ENCODE data around the gene NPFFR1. TPM values are rescaled to one million over a fixed set of nuclear protein-coding genes. Genes with fewer than 3 reads are reported as not detected.

The NPFFR1 gene
- total and polyA plus RNA-seq, 2 experiments from 2014 or later: 0.03 to 0.05 TPM

DNA sequence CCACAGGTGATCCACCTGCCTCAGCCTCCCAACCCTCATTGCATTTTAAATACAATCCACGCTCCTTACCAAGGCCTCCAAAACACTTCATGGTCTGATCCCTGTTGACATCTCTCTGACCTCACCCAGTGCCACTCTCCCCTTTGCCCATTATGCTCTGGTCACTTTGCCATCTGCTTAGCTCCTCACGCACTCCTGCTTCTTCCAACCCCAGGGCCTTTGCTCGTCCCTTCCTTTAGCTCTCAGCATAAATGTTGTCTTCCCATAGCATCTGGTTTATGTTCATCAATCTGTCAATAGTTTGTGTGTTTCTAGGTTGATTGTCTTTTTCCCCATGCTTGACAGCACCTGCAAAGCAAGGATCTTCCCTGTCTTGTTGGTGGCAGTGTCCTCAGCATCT is 14.1 kb downstream of the NPFFR1 start:
- TF ChIP-seq JUNB (IDR thresholded peaks at IDR 0.05; ENCODE audit: unreplicated experiment) (no peak), STAT1 (IDR thresholded peaks at IDR 0.05; ENCODE audit: unreplicated experiment) (no peak), NANOG (IDR thresholded peaks at IDR 0.05; ENCODE audit: borderline replicate concordance) (no peak), ZNF331 (CRISPR knock-in tag; IDR thresholded peaks at IDR 0.05; ENCODE audit: low read depth) (no peak), ZNF114 (CRISPR knock-in tag; IDR thresholded peaks at IDR 0.05) (no peak), EZH2 (IDR thresholded peaks at IDR 0.05; ENCODE audit: low read depth, unreplicated experiment) (no peak), EZH2phosphoT487 (IDR thresholded peaks at IDR 0.05; ENCODE audit: unreplicated experiment) (no peak), POLR2AphosphoS5 (IDR thresholded peaks at IDR 0.05; ENCODE audit: low read depth) (no peak), CREB1 (CRISPR knock-in tag; IDR thresholded peaks at IDR 0.05; ENCODE audit: low read depth) (no peak)
- TF ChIP-seq, protein P1, sequence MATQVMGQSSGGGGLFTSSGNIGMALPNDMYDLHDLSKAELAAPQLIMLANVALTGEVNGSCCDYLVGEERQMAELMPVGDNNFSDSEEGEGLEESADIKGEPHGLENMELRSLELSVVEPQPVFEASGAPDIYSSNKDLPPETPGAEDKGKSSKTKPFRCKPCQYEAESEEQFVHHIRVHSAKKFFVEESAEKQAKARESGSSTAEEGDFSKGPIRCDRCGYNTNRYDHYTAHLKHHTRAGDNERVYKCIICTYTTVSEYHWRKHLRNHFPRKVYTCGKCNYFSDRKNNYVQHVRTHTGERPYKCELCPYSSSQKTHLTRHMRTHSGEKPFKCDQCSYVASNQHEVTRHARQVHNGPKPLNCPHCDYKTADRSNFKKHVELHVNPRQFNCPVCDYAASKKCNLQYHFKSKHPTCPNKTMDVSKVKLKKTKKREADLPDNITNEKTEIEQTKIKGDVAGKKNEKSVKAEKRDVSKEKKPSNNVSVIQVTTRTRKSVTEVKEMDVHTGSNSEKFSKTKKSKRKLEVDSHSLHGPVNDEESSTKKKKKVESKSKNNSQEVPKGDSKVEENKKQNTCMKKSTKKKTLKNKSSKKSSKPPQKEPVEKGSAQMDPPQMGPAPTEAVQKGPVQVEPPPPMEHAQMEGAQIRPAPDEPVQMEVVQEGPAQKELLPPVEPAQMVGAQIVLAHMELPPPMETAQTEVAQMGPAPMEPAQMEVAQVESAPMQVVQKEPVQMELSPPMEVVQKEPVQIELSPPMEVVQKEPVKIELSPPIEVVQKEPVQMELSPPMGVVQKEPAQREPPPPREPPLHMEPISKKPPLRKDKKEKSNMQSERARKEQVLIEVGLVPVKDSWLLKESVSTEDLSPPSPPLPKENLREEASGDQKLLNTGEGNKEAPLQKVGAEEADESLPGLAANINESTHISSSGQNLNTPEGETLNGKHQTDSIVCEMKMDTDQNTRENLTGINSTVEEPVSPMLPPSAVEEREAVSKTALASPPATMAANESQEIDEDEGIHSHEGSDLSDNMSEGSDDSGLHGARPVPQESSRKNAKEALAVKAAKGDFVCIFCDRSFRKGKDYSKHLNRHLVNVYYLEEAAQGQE (IDR thresholded peaks at IDR 0.05; ENCODE audit: unreplicated experiment): no peak
- TF ChIP-seq, protein P2, sequence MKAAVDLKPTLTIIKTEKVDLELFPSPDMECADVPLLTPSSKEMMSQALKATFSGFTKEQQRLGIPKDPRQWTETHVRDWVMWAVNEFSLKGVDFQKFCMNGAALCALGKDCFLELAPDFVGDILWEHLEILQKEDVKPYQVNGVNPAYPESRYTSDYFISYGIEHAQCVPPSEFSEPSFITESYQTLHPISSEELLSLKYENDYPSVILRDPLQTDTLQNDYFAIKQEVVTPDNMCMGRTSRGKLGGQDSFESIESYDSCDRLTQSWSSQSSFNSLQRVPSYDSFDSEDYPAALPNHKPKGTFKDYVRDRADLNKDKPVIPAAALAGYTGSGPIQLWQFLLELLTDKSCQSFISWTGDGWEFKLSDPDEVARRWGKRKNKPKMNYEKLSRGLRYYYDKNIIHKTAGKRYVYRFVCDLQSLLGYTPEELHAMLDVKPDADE (IDR thresholded peaks at IDR 0.05): no peak
- TF ChIP-seq, protein P3, sequence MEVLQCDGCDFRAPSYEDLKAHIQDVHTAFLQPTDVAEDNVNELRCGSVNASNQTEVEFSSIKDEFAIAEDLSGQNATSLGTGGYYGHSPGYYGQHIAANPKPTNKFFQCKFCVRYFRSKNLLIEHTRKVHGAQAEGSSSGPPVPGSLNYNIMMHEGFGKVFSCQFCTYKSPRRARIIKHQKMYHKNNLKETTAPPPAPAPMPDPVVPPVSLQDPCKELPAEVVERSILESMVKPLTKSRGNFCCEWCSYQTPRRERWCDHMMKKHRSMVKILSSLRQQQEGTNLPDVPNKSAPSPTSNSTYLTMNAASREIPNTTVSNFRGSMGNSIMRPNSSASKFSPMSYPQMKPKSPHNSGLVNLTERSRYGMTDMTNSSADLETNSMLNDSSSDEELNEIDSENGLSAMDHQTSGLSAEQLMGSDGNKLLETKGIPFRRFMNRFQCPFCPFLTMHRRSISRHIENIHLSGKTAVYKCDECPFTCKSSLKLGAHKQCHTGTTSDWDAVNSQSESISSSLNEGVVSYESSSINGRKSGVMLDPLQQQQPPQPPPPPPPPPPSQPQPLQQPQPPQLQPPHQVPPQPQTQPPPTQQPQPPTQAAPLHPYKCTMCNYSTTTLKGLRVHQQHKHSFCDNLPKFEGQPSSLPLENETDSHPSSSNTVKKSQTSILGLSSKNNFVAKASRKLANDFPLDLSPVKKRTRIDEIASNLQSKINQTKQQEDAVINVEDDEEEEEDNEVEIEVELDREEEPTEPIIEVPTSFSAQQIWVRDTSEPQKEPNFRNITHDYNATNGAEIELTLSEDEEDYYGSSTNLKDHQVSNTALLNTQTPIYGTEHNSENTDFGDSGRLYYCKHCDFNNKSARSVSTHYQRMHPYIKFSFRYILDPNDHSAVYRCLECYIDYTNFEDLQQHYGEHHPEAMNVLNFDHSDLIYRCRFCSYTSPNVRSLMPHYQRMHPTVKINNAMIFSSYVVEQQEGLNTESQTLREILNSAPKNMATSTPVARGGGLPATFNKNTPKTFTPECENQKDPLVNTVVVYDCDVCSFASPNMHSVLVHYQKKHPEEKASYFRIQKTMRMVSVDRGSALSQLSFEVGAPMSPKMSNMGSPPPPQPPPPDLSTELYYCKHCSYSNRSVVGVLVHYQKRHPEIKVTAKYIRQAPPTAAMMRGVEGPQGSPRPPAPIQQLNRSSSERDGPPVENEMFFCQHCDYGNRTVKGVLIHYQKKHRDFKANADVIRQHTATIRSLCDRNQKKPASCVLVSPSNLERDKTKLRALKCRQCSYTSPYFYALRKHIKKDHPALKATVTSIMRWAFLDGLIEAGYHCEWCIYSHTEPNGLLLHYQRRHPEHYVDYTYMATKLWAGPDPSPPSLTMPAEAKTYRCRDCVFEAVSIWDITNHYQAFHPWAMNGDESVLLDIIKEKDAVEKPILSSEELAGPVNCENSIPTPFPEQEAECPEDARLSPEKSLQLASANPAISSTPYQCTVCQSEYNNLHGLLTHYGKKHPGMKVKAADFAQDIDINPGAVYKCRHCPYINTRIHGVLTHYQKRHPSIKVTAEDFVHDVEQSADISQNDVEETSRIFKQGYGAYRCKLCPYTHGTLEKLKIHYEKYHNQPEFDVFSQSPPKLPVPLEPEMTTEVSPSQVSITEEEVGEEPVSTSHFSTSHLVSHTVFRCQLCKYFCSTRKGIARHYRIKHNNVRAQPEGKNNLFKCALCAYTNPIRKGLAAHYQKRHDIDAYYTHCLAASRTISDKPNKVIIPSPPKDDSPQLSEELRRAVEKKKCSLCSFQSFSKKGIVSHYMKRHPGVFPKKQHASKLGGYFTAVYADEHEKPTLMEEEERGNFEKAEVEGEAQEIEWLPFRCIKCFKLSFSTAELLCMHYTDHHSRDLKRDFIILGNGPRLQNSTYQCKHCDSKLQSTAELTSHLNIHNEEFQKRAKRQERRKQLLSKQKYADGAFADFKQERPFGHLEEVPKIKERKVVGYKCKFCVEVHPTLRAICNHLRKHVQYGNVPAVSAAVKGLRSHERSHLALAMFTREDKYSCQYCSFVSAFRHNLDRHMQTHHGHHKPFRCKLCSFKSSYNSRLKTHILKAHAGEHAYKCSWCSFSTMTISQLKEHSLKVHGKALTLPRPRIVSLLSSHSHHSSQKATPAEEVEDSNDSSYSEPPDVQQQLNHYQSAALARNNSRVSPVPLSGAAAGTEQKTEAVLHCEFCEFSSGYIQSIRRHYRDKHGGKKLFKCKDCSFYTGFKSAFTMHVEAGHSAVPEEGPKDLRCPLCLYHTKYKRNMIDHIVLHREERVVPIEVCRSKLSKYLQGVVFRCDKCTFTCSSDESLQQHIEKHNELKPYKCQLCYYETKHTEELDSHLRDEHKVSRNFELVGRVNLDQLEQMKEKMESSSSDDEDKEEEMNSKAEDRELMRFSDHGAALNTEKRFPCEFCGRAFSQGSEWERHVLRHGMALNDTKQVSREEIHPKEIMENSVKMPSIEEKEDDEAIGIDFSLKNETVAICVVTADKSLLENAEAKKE (CRISPR knock-in tag; IDR thresholded peaks at IDR 0.05): no peak
- TF ChIP-seq, protein P4, sequence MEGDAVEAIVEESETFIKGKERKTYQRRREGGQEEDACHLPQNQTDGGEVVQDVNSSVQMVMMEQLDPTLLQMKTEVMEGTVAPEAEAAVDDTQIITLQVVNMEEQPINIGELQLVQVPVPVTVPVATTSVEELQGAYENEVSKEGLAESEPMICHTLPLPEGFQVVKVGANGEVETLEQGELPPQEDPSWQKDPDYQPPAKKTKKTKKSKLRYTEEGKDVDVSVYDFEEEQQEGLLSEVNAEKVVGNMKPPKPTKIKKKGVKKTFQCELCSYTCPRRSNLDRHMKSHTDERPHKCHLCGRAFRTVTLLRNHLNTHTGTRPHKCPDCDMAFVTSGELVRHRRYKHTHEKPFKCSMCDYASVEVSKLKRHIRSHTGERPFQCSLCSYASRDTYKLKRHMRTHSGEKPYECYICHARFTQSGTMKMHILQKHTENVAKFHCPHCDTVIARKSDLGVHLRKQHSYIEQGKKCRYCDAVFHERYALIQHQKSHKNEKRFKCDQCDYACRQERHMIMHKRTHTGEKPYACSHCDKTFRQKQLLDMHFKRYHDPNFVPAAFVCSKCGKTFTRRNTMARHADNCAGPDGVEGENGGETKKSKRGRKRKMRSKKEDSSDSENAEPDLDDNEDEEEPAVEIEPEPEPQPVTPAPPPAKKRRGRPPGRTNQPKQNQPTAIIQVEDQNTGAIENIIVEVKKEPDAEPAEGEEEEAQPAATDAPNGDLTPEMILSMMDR (conservative IDR thresholded peaks at IDR 0.05; ENCODE audit: low read depth in 2 of 2): no peak
- DNase-seq (ENCODE audit: low spot score): no peak
- no peak overlapping the region for H2AFZ ChIP-seq
- no peak overlapping the region for H3K4me2 ChIP-seq
- 0 out of 2 replicates have a peak, but pooled peaks cover 5% of the 10 kb centered on the region for H3K9me2 ChIP-seq (ENCODE audit: insufficient read depth)
- no peaks in the 10 kb centered on the region for H3F3A ChIP-seq (replicated peaks; ENCODE audit: low read depth)
- no peaks in the 10 kb centered on the region for H3K36me3 ChIP-seq (ENCODE audit: insufficient read depth)
- Mint-ChIP-seq H3K36me3 (ENCODE audit: low read depth) (no peaks in the 10 kb centered on the region), H3K4me1 (peaks cover 15% of the 10 kb centered on the region), H3K27me3 (ENCODE audit: insufficient read depth, low read depth, poor library complexity) (peaks cover 4% of the 10 kb centered on the region), H3K27ac (no peak overlapping the region), H3K4me3 (no peak overlapping the region), H3K9me3 (no peaks in the 10 kb centered on the region; the same call in 2 of the 3 replicates)
- no peaks in the 10 kb centered on the region for H4K20me1 ChIP-seq (replicated peaks; ENCODE audit: insufficient read depth)
- no peaks in the 10 kb centered on the region for H3K79me2 ChIP-seq (replicated peaks; ENCODE audit: insufficient read depth)
- ATAC-seq: no peak
- no peaks in the 10 kb centered on the region for H3K27me3 ChIP-seq (ENCODE audit: insufficient read depth)
- H3K4me1 ChIP-seq (ENCODE audit: insufficient read depth): peaks cover 8% of the 10 kb centered on the region; the same call in 1 of the 2 replicates
- no peak overlapping the region for H3K4me3 ChIP-seq
- no peak overlapping the region for H3K27ac ChIP-seq (ENCODE audit: low read depth)
